Renal pelvis (tissue), 4 donors: ENCODE results near the gene TALDO1. TPM values are rescaled to one million over a fixed set of nuclear protein-coding genes. Genes with fewer than 3 reads are reported as not detected.

Experiments
- DNase-seq: peaks from one replicate; pipeline ENCODE4 v3.0.0-alpha.2; 2013
- polyA plus RNA-seq, 3 donors: library from polyadenylated mRNA; unstranded; fragments of 120-200 nt; gene quantifications; one replicate each; pipeline ENCODE4 v1.2.1, GENCODE V29; 2013; ENCODE audit not compliant: insufficient read length in 3 of 3

The TALDO1 gene
- polyA plus RNA-seq, 3 donors = 129 to 137 (median 130) TPM

GRCh38 chr11:811446-812245 lies 64.4 kb downstream of the TALDO1 start:
- no peak for DNase-seq

GRCh38 chr11:812390-812789 lies 65.1 kb downstream of the TALDO1 start:
- DNase-seq = no peak

- DNase-seq = no peak
These were observed 65.8 kb downstream of the TALDO1 start for GRCh38 chr11:813072-813455.

- no peak for DNase-seq
These were observed 66.3 kb downstream of the TALDO1 start for GRCh38 chr11:813456-814096.

Other genes with a start within 250 kb of the TALDO1 start
- gene RNH1, start 240.2 kb upstream of the TALDO1 start, polyA plus RNA-seq = 100 to 1,000 TPM in 2 of 3 donors, 10 to 100 TPM in 1; 99.2 to 115 (median 110) TPM
- 10 to 100 TPM; 48.3 to 62.5 (median 56.2) TPM for gene HRAS, start 211.9 kb upstream of the TALDO1 start, polyA plus RNA-seq
- 1 to 10 TPM; 5.4 to 6.4 (median 5.5) TPM for gene LRRC56, start 209.9 kb upstream of the TALDO1 start, polyA plus RNA-seq
- 1 to 10 TPM; 4.2 to 4.9 (median 4.6) TPM for gene LMNTD2, start 186.7 kb upstream of the TALDO1 start, polyA plus RNA-seq
- 10 to 100 TPM; 58.0 to 66.3 (median 64.5) TPM for gene RASSF7, start 186.5 kb upstream of the TALDO1 start, polyA plus RNA-seq
- 10 to 100 TPM; 26.8 to 30.4 (median 28.3) TPM for gene PHRF1, start 171.0 kb upstream of the TALDO1 start, polyA plus RNA-seq
- 10 to 100 TPM; 11.0 to 11.7 (median 11.2) TPM for gene IRF7, start 131.5 kb upstream of the TALDO1 start, polyA plus RNA-seq
- gene CDHR5, start 122.5 kb upstream of the TALDO1 start, polyA plus RNA-seq = 10 to 100 TPM; 42.6 to 56.2 (median 47.7) TPM
- gene SCT, start 120.3 kb upstream of the TALDO1 start, polyA plus RNA-seq = 1 to 10 TPM in 2 of 3 donors, under 1 TPM in 1; 0.87 to 2.3 (median 2.3) TPM
- 1 to 10 TPM; 3.8 to 5.4 (median 4.2) TPM for gene DRD4, start 110.2 kb upstream of the TALDO1 start, polyA plus RNA-seq
- gene DEAF1, start 52.2 kb upstream of the TALDO1 start, polyA plus RNA-seq = 10 to 100 TPM; 55.3 to 61.9 (median 55.6) TPM
- 10 to 100 TPM; 41.9 to 62.1 (median 59.9) TPM for gene TMEM80, start 51.6 kb upstream of the TALDO1 start, polyA plus RNA-seq
- gene EPS8L2, start 41.2 kb upstream of the TALDO1 start, polyA plus RNA-seq = 100 to 1,000 TPM; 128 to 189 (median 150) TPM
- gene GATD1, start 30.0 kb downstream of the TALDO1 start, polyA plus RNA-seq = 100 to 1,000 TPM in 1 of 3 donors, 10 to 100 TPM in 2; 85.0 to 111 (median 90.3) TPM
- 1 to 10 TPM in 1 of 3 donors, under 1 TPM in 2; 0.64 to 1.3 (median 0.83) TPM for gene CEND1, start 42.6 kb downstream of the TALDO1 start, polyA plus RNA-seq
- gene SLC25A22, start 50.8 kb downstream of the TALDO1 start, polyA plus RNA-seq = 10 to 100 TPM; 16.0 to 20.9 (median 20.6) TPM
- gene PIDD1, start 57.8 kb downstream of the TALDO1 start, polyA plus RNA-seq = 10 to 100 TPM; 11.8 to 14.4 (median 13.0) TPM
- gene RPLP2, start 62.5 kb downstream of the TALDO1 start, polyA plus RNA-seq = 1,000 to 10,000 TPM; 1,087 to 1,248 (median 1,229) TPM
- 10 to 100 TPM; 66.0 to 79.1 (median 74.7) TPM for gene PNPLA2, start 71.5 kb downstream of the TALDO1 start, polyA plus RNA-seq
- 10 to 100 TPM; 16.7 to 21.7 (median 20.0) TPM for gene CRACR2B, start 80.5 kb downstream of the TALDO1 start, polyA plus RNA-seq
- 100 to 1,000 TPM; 207 to 225 (median 220) TPM for gene CD151, start 85.5 kb downstream of the TALDO1 start, polyA plus RNA-seq
- 100 to 1,000 TPM; 106 to 132 (median 125) TPM for gene POLR2L, start 95.1 kb downstream of the TALDO1 start, polyA plus RNA-seq
- gene TSPAN4, start 95.4 kb downstream of the TALDO1 start, polyA plus RNA-seq = 10 to 100 TPM; 76.0 to 92.3 (median 85.2) TPM
- gene CHID1, start 163.3 kb downstream of the TALDO1 start, polyA plus RNA-seq = 100 to 1,000 TPM; 113 to 125 (median 114) TPM
- gene AP2A2, start 178.4 kb downstream of the TALDO1 start, polyA plus RNA-seq = 100 to 1,000 TPM in 2 of 3 donors, 10 to 100 TPM in 1; 99.5 to 126 (median 117) TPM